IPS-18c (cell line): ENCODE results near the gene FAM110D.
A peak's percentile ranks its signal among the peaks of the same experiment; 100 is the strongest.

ENCODE experiments used
- H3K4me3 ChIP-seq: 2 replicates; pipeline ENCODE4 v1.7.0; 2013; ENCODE audit warnings: low read depth, mild to moderate bottlenecking, low read length, moderate library complexity; ENCODE audit not compliant: insufficient read depth
- H3K9me3 ChIP-seq: one replicate; pipeline ENCODE4 v1.6.1; 2013; ENCODE audit warnings: mild to moderate bottlenecking, low read length, moderate library complexity; ENCODE audit not compliant: control insufficient read depth, insufficient read depth

The FAM110D gene

DNA sequence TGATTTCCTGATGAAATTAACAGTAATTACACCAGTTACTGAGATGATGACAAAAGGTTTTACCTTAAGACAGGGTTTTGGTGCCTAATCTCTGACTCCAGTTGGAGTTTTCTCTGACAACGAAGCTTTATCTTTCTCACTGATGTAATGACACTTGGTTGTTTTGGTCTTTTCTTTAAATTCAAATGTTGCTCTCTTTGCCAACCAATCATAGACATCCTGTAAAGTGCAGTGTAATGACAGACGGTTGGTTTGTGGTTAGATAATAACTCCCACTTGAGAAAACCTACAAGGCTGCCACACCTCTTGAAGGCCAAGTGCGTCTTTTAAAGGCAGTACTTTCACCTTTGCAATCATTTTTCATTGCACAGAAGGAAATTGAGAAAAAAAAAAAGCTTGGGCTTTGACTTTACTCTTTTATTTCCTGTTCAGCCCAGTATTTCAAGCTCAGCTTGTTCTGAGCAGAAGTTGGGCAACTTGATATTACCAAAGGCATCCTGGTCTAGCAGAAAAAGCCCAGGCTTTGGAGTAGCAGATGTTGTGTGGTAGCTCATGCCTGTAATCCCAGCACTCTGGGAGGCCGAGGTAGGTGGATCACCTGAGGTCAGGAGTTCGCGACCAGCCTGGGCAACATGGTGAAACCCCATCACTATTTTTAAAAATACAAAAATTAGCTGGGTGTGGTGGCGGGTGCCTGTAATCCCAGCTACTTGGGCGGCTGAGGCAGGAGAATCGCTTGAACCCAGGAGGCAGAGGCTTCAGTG is 32.4 kb upstream of the FAM110D start:
- Histone ChIP-seq H3K9me3 (no peaks in the 10 kb centered on the region), H3K4me3 (no peak overlapping the region)

DNA sequence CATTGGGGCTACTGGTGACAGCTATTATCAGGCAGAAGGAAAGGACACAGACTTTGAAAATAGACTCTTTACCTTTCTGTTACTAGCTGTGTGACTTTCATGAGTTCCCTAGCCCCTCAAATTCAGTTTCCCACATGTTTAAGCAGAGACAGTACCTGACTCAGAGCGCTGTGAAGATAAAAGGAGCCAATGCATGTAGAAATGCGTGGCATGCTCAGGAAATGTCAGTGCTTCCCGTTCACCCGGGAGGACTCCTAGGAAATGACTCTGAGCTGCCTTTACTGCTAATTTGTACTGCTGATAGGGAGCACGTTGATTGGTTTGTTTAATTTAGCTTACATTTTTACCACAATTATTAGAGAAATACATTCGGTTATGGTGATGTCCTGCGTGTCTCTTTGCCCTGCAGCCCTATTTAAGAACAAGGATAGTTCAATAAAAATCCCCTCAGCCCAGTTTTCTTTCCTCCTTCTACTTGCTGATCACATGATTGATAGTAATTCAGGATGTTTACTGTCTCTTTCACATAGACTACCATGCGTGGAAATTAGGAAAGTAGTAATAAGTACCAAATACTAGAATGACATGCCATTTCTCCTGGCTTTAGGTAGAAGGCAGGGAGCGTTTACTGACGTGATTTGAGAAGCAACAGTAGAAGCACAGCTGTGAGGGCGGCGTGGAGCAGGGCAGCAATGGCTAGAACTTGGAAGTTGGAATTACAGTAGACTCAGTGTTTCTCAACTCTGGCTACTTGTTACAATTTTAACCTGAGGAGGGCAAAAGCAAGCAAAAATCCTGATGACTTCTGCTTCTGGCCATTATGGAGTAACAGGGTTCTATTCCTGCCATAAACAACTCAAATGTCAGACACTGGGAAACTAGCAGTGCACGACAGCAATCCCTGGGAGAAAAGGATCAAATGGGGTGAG is 31.4 kb upstream of the FAM110D start:
- Histone ChIP-seq H3K9me3 (no peaks in the 10 kb centered on the region), H3K4me3 (no peak overlapping the region)

DNA sequence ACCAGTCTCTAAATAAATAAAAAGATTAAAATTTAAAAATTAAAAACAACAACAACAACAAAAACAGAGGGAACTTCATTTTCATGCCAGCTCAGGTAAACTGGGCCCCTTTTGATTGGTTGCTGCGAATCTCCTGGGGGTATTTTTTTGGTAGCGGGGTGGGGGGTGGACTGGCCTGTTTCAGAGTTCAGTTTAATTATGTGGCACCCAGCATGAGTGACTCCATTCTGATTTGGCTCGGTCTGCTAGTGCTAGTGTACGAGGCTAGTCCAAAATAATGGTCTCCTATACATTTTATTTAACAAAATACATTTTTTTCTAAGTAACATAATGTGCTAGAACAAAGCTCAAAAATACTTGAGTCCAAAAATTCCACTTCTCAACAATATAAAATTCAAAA is 29.1 kb upstream of the FAM110D start:
- Histone ChIP-seq H3K9me3 (no peaks in the 10 kb centered on the region), H3K4me3 (no peak overlapping the region)

DNA sequence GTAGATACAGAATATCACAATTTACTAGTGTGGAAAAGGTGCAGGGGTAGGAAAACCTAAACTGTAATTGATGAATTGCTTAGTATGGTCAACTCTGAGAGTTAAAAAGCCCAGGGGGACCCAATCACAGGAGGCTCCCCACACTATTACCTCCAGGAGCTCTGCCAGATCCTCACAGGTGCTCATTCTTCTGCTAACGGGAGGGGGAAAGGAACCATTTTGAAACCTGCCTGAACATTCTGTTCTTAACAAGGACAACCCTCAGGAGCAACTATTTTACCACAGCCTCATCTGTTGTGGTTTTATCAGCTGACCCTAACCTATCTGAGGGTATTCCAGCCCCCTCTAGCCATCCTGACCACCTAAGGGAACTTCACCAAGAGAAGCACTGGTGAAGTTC is 28.2 kb upstream of the FAM110D start:
- H3K9me3 ChIP-seq, result no peaks in the 10 kb centered on the region
- H3K4me3 ChIP-seq, result no peak overlapping the region

DNA sequence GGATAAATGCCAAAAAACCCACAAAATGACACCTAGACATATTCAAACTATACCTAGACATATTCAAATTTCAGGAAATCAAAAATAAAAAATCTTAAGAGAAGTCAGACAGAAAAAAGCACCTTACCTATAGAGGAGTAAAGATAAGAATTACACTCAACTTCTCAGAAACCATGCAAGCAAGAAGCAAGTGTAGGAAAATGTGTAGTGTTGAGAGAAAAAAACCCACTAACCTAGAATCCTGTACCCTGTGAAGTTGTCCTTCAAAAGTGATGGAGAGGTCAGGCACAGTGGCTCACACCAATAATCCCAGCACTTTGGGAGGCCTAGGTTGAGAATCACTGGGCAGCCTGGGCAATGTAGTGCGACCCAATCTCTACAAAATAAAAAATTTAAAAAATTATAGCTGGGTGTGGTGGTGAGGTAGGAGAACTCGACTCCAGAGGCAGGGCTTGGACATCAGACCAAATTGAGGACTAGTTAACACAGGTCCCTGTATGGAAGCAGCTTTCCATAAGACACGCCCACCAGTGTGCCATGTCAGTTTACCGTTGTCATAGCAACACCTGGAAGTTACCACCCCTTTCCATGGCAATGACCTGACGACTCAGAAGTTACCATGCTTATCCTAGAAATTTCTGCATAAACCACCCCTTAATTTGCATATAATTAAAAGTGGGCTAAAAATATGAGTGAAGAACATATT is 26.6 kb upstream of the FAM110D start:
- no peak overlapping the region for H3K4me3 ChIP-seq
- no peaks in the 10 kb centered on the region for H3K9me3 ChIP-seq

DNA sequence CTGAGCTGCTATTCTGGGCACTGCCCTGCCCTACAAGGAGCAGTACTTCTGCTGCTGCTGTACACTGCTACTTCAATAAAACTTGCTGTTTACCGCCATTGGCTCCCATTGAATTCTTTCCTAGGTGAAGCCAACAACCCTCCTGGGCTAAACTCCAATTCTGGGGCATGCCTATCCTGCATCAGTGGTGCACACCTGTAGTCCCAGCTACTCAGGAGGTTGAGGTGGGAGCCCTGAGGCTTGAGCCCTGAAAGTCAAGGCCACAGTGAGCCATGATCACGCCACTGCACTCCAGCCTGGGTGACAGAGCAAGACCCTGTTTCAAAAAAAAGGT is 26.1 kb upstream of the FAM110D start:
- H3K4me3 ChIP-seq, result no peak overlapping the region
- no peaks in the 10 kb centered on the region for H3K9me3 ChIP-seq

DNA sequence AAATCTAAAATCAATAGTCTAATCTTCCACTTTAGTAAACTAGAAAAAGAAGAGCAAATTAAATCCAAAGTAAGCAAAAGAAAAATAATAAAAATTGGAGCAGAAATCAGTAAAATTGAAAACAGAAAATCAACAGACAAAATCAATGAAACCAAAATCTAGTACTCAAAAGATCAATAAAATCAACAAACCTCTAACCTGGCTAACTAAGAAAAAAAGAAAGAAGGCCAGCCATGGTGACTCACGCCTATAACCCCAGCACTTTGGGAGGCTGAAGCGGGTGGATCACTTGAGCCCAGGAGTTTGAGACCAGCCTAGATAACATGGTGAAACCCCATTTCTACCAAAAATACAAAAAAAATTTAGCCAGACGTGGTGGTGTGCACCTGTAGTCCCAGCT is 24.4 kb upstream of the FAM110D start:
- Histone ChIP-seq H3K4me3 (no peak overlapping the region), H3K9me3 (no peaks in the 10 kb centered on the region)

DNA sequence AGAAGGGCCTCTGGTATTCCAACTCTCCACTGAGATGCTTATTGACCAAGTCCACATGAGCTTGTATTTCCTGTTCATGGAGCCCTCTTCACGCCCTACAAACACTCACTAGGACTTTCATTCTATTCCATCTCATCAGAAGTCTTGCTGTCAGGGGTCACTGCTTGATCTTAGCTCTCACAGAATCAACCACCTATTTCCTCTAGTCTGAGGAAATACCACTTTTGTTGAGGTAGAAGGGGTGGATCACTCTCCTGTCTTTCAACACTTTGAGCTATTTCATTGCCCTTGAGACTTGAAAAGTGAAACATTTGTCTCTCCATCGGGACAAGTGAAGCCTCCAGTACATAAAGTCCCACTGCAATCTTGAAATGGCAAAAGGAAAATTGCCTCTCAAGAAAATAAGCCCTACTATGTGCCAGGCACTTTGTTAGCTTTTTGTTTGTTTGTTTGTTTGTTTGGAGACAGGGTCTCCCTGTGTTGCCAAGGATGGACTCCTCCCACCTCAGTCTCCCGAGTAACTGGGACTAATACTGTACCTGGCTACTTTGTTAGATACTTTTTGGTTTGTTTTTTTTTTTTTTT is 19.8 kb upstream of the FAM110D start:
- Histone ChIP-seq H3K9me3 (no peaks in the 10 kb centered on the region), H3K4me3 (no peak overlapping the region)

DNA sequence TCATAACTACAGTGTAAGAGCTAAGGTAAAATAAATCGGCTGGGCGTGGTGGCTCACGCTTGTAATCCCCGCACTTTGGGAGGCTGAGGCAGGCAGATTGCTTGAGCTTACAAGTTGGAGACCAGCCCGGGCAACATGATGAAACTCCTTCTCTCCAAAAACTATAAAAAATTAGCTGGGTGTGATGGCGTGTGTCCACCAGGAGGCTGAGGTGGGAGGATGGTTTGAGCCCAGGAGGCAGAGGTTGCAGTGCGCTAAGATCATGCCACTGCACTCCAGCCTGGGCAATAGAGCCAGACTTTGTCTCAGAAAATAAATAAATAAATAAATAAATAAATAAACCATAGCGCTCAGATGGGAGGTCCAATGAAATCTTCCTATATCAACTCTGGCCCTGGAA is 16.7 kb upstream of the FAM110D start:
- no peak overlapping the region for H3K4me3 ChIP-seq
- no peaks in the 10 kb centered on the region for H3K9me3 ChIP-seq

DNA sequence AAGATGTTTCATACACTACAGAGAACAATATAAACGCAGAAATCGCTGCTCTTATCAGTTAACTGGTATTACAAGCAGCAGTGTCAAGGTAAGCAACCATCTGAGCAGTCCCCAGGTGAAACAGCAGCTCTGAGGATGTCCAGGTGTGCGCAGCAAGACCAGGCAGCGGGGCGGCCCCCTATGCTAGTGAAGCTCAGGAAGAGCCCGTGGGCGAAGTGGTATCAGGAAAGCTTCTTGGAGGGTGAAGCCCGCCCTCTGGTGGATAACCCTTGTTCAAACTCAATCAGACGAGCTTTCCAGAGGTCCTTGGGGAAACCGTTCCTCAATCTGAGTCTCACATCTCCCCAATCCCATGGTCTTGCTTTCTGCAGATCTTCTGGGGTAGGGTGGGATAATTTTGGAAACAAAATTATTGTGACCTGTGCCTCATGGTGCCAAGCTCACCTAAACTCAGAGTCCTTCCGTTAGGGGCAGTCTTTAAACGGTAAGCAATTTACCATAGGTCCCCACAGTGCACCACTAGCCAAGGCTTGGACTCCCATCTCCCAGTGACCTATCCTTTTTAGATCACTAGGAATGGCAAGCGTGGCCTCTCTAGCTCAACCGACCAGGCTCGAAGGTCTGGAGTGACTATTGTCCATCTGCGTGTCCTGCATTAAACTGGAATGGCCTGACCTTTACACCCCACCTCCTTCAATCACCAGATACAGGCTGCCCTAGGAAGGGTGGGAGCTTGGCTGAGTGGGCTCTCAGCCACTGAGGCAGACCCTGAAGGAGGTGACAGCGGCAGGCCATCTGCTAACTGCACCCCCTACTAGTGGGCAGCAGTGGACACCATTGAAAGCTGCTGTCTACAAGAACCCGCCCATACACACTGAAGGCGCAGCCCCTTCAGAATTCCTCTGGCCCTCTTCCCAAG is 13.6 kb upstream of the FAM110D start:
- no peak overlapping the region for H3K4me3 ChIP-seq
- no peaks in the 10 kb centered on the region for H3K9me3 ChIP-seq

DNA sequence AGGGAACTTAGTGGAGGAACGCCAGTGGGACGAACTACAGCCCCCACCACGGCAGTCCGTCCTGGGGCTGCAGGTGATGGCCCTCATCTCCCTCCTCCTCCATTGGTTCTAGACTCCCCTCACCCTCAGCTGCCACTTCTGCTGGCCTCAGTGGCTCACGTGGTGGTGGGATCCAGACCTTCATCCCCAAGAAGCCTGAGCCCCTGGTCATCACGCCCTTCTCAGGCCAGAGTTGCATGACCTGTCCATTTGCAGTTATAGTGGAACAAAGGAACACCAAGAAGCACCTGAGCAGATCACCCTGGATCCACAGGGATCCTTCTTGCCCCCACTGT is 13.0 kb upstream of the FAM110D start:
- no peaks in the 10 kb centered on the region for H3K9me3 ChIP-seq
- no peak overlapping the region for H3K4me3 ChIP-seq

DNA sequence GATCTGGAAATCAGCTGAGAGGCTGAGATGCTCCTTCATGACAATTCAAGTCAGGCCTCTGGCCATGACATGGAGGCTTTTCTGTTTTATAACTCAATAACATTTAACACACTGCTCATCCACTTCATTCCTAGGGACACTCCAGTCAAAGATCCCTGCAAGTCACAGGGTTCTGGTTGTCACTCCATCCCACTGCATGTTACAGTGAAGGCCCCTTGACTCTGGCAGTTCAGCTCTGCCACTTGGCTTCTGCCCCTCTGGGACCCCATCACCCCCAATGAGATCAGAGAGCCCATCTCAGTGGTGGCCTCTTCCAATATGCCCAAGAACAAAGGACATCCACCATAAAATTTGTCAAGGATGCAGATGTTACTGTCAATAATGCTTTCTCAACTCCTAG is 10.0 kb upstream of the FAM110D start:
- Histone ChIP-seq H3K9me3 (no peaks in the 10 kb centered on the region), H3K4me3 (no peak overlapping the region)

DNA sequence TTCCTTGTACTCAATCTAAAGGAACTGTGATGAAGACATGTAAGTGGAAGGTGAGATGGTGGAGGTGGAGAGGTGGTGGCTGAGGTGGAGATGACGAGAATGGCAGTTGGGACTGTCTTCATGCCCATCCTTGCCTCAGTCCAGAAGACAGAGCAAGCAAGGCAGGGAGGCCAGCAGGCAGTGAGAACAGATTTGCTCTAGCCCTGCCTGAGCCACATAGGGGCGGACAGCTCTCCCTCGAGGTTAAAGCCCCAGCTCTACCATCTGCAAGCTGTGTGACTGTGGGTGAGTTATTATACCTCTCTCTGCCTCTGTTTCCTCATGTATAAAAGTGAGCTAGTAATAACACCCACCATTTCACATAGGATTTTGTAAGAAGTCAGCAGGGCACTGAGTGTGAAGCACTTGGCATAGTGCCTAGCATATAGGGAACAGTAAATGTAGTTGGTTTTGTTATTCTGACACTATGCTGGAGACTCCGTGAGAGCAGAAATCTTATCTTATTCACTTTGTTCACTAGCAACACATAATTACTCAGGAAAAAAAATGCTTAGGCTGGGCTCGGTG is 4.8 kb upstream of the FAM110D start:
- H3K4me3 ChIP-seq, result no peak overlapping the region

DNA sequence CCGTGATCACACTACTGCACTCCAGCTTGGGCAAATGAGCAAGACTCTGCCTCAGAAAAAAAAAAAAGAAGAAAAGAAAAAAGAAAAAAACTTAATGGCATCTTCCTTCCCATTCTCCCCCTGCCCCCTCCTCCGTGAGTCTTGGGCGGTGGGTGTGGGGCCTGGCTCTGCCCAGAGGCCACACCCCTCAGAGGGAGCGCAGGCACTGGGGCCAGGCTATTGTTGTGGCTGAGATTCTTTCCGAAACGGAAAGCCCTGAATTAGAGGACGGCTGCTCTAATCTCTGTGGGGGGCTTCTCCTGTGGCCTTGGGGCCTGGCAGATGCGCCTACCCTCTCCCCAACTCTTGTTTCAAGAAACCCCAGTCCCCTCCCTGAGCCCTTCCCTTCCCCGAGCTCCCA is 4.1 kb upstream of the FAM110D start:
- H3K9me3 ChIP-seq, result no peaks in the 10 kb centered on the region
- peak overlapping the region; percentile 48; the same call in 1 of the 2 replicates for H3K4me3 ChIP-seq

More for the DNA sequence above, 4.8 kb upstream of the FAM110D start:
- H3K9me3 ChIP-seq, result no peaks in the 10 kb centered on the region

DNA sequence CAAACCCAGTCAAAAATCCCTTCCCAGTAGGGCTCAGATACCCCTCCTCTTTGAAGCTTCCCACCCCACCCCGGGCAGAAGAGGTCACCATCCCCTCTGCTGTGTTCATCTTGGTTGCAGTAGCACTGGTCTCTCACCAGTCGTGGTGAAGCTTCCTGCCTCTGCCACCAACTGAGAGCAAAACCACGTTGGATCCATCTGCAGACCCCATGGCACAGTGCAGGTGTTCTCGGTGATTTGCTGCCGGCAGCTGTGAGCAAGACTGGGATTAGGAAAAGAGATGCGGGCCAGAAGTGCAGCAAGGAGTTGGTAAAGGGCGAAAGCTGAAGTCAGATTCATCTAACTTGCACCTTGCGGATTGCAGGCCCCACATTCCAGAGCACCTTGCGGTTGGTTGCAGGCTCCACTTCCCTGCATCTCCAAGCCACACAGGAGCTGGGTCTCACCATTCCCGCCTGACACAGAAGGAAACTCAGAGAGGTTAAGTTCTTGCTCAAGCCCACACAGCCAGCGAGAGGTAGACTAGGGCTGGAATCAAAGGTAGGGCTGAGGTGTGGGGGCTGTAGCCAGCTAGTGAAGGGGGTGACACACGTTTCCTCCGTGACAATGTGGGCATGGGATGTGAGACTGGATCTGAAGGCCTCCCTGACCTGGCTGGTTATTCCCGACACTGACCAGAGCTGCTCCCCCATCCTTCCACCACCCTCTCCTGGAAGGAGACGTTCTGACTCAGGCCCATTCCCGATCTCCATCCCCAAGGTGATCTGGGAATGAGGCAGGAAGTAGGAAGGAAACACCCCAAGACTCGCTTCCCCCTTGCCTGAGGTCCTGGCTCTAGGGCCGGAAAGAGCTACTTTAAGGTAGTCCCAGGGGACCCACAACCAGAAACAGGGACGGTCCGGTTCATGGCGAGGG is 3.3 kb upstream of the FAM110D start:
- H3K9me3 ChIP-seq, result no peaks in the 10 kb centered on the region
- H3K4me3 ChIP-seq, result peak overlapping the region; percentile 48
